Islet precursor cell (in vitro differentiated cells): ENCODE data around the gene SDCCAG8.

Source experiments
- DNase-seq: peaks from one replicate; pipeline ENCODE4 v3.0.0-alpha.2; 2018

Gene SDCCAG8

DNA sequence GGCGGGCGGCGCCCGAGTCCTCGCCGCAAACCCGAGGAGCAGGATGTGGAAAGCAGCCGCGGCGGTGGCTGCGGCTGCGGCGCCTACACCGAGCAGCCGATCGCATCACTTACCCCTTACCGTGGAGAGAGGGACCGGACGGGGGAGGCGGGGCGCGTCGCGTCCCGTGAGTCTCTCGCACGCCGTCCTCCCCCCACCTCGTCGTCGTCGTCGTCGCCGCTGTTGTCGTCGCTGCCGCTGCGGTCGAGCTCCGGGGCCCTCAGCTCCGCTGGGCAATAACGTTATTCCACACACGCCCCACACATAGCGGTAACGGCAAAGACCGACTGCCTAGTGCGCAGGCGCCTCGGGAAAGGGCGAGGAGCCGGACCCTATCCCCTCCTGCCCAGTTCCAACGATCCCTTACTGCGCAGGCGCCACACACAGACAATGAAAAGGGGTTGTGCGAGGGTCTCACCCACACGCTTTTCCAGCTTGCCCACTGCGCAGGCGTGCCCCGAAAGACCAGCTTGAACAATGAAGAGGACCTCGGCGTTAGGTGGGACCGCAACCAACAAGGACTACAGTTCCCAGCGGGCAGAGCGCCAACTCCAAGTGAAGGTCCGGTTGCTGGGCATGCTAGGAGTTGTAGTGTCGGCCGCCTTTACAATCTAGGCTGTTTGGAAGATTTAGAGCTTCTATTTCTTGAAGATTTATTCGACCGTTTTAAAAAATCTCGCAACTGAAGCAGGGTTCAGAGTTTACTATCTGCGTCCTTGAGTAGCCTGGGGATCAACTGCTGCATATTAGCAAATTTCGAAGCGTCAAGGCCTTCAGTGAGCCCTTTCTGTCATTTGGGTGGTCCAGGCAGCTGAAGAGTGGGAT is 682 bp upstream of the SDCCAG8 start, which contains the start of gene CEP170:
TSS of gene CEP170 (minus strand) at position 355 of the 864 bp plus-strand sequence. CDS start 30,001 bp downstream, outside the sequence.
- peak; percentile 100 for DNase-seq

DNA sequence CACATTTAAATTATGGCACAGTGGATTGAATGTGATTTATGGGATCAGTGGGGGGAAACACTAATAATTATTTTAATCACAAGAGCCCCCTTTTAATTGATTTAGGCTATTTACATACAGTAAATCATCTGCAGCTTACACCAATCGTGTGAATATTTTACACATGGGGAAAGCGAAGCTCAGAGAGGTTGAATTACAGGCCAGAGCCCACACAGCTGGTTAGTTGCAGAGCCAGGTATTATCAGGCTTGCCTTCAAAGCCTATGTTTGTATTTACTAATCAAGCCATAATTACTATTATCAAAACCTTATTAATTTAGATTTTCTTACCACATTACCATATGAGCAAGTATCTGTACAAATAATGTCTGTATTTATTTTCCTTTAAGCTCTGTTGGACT is 749 bp downstream of the SDCCAG8 start:
- DNase-seq = no peak

DNA sequence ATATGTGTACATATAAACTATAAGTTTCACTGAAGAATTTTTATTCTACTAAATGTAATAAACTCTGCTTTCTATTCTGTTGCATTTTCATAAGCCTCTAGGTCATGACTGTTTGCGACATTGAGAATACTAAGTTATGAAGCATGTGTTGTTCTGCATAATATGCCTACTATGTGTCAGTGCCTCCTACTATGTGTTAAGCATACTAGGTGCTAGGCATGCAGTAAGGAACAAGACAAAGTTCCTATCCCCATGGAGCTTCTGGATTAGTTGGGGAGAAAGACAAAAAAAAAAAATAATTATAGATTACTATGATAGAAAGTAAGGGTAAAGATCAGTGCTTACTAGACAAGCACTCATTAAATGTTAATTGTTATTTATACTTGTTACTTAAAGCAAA is 1.3 kb downstream of the SDCCAG8 start:
- DNase-seq = no peak

DNA sequence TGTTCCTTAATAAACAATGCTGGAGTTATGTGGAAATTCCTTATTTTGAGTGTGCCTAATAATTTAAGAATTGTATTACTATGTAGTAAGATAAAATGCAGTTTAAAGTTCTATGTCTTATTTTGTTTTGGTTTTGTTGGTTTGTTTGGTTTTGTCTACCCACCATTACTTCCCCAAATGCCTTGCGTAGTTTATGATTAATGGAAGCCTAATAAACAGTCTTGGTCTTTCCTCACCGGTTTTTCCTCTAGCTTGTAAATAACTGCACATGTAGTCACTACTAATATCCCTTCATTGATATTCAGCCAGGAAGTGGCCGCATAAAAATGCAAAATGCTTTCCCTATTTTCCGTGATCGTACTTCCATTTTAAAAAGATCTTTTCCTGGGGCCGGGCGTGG is 2.9 kb downstream of the SDCCAG8 start:
- no peak for DNase-seq

DNA sequence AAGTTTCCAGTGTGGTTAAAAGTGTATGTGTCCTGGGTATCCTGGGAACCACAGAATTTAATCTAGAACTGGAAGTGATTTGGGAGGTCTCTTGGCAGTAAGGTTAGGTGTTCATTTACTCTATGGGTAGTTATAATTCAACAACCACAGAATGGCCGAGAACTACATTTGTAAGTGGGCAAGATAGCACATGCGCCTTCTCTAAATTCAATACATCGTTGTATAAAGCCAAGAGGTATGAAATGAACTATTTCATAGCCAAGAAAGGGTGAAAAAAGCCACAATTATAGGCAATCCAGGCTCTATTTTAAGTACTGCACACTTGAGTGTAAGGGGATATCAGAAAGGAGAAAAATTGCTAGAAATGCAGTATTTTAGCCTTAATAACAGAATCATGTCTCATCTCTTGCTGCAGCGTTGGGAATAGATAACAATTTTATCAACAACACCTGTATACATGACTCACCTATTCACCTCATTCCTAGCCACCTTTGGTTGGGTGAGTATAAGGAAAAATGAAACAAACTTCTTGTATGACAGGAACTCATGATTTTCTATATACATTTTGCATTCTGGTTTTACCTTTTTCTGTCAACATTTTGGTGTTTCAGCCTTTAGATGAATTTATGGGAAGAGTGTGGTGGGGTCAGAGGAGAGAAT is 4.5 kb downstream of the SDCCAG8 start:
- DNase-seq = no peak

DNA sequence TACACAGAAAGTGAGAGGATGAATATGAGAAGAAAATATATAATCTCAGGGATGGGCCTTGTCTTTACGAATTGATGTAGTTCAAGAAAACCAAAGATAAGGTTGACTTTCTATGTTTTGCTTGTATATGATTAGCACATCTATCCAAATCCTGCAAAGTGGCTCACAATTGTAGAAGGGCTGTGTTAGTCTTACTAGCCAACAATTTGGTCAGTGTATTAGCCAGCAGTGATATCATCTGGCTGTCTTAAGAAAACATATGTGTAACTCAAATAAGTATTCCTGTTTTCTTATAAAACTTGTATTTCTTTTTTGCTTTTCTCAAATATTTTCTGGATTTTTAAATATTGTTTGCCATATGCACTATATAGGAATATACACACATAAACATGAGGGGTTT is 5.5 kb downstream of the SDCCAG8 start:
- DNase-seq = no peak

DNA sequence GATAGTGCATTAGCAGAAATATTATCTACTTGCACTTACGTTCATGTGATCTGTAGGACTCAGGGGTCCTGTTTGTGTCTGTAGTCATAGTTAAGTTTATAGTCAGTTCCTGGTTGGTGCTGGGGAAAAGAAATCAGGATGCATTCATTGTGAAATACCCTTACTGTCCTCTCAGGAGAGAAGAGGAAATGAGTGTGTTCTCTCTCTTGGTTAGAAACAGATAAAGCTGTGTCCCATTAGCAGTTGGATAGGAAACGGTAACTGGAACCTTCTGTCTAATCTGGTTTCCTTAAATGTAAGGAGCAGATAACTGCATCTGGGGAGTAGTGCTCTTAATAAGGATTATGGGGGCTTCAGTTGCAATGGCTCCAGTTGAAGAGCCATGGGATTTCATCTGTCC is 8.9 kb downstream of the SDCCAG8 start:
- DNase-seq = no peak

DNA sequence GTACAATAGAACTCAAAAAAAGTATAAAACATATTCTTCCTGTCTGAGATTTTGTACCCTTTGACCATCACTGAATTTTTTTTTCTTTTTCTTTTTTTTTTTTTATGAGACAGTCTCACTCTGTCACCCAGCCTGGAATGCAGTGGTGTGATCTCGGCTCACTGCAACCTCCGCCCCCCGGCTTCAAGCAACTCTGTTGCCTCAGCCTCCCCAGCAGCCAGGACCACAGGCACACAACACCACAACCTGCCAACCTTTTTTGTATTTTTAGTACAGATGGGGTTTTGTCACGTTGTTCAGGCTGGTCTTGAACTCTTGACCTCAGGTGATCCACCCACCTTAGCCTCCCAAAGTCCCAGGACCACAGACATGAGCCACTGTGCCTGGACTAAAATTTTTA is 10.4 kb downstream of the SDCCAG8 start:
- no peak for DNase-seq

DNA sequence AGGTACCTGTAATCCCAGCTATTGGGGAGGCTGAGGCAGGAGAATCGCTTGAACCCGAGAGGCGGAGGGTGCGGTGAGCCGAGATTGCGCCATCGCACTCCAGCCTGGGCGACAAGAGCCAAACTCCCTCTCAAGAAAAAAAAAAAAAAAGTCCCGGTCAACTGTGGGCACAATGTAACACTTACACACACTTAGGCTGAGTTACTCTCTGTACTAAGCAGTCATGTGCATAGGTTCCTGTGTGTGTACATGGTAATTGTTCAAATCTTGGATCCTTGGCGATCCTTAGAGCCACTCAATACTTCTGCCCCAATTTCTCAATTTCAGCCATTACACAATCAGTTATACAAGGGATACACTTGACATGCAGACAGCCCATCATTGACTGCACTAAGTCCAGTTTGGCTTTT is 11.6 kb downstream of the SDCCAG8 start:
- DNase-seq = no peak

DNA sequence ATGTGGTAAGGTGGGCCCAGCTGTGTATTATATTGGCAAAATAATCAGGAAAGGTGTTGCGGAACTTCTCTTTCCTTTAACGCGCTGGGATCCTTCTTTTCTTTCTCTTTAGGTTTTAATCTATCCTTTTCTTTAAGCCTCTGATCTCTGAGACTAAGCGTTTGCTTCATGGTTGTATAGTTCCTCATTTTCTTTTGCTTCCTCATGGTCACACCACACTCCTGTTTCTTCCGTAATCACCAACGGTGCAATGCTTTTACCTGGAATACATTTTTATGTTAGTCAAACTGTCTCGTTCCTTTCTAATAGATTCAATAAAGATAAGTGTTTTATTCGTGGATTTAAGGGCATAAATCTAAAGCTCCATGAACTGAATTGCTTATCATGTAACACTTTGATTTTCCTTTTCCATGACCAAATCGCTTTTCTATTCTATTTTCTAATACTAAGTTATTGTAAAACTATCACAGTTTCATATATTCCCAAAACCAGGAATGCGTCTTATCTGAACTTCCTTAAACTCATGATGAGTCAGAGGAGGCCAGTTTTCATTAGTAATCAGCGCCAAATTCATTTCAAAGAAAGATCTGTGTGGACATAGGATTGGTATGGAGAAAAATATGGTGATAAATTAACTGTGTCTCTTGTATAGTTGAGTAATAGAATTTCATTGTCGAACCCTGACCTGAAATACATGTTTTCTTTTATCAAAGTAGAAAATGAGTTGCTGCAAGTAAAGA is 12.2 kb downstream of the SDCCAG8 start:
- no peak for DNase-seq

DNA sequence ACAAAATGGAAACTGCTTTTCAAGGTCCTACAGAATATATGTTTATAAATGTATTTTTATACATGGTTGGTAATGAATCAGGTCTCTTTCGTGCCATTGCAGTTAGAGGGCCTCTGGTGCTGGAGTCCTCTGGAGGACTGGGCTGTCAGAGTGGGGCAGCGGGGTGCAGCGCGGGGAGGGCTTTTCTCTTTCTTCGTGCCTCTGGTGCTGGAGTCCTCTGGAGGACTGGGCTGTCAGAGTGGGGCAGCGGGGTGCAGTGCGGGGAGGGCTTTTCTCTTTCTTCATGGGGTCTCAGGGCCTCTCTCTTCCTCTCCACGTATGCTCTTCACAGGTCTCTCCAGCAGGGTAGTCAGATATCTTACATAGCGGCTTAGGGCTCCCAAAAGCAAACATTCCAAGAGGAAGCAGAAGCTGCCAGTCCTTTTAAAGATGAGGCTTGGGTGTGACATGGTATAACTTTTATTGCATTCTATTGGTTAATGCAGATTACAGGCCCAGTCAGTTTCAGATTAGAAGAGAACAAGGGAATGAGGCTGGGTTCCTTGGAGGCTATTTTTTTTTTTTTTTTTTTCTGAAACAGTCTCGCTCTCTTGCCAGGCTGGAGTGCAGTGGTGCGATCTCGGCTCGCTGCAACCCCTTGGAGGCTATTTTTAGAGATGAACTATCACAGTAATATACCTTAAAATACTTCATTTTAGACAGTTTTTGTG is 13.1 kb downstream of the SDCCAG8 start:
- DNase-seq = peak; percentile 54

DNA sequence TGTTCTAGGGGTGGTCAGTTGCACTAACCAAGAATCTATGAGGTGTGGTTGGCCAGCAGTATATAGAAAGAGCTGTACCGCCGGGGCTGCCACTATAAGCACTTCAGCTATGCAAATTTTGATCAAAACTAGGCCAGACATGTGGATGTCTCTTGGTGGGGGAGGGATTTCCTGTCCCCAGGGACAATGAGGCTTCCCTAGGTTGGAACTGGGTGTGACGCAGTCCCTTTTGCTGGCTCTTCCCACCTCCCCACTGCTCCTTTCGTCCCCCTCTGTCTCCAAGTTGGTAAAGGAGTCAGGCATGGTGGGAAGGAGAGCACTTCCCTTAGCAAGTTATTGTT is 13.6 kb downstream of the SDCCAG8 start:
- no peak for DNase-seq

DNA sequence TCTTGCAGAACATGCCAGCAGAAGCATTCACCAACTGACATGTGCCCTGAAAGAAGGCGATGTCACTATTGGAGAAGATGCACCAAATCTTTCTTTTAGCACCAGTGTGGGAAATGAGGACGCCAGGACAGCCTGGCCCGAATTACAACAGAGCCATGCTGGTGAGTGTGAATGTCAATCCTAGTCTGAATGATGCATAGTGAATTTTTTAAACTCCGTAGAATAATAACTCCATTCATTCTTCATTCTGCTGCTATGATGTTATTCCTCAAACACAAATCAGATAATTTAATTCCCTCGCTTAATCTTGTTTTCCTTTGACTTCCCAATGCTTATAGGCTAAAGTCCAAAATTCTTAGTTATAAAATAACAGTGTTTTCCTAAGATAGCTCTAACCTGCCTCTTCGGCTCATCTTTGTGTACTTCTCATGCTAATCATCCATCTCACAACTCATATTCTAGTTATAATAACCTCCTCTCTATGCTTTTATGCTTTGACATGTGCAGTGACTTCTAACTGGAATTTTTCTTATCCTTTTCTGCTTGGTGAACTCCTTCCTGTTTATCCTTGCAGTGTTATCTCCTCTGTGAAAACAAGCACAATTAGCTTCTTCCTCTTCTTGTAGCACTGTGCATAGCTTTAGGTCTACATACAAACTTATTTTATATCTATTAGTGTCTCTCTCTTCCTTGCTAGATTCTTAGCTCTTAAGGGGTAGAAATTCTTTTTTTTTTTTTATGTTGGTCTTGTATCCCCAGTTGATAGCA is 14.4 kb downstream of the SDCCAG8 start:
- no peak for DNase-seq

DNA sequence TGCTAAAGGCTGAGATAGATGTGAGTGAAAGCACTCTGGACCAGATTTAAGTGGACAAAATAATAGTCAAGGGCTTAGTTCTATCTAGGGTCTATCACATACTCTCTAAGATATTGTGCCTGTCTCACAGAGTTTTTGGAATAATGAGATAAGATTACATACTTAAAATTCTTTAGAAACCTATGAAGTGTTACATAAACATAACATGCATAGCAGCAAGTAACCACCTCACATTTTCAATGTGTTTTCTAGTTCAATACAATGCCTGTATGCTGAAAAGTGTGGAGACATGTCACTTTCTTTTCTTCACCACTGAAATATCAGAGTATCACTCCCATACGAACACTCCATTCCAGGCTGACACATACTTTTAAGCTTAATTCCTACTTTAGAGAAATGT is 16.2 kb downstream of the SDCCAG8 start:
- DNase-seq = no peak

DNA sequence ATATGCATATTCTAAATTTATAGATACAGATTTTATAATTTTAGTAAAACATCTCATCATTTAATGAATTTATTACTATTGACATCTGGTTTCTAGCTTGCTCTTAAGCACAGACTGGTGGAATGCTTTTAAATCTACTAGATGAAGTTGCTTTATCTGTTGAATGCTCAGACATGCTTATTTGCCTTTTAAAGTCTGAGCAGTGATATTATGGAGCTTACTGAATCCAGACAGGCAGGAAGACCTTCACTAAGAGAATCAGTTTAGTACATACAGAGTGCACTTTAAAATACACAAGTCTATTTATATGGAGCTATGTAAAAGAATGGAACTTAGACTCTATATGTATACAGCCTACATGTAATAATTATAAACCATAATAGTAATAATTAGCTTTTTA is 16.6 kb downstream of the SDCCAG8 start:
- no peak for DNase-seq

DNA sequence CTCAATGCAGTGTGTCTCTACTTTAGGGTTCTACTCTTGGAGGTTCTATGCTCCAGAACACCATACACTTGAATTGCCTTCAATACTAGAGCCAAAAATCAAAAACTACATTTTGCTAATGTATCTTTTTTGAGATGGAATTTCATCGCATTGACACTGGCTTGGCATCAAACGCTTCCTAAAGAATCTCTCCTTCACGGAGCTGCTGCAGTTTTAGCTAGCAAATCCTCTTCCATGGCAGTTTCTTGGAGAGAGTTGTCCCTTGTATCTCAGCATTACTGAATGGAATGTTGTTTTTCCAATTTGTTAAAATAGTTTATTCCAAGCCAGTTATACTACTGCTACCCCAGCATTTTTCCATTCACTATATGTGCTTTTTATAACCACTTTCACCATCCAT is 17.7 kb downstream of the SDCCAG8 start:
- no peak for DNase-seq

DNA sequence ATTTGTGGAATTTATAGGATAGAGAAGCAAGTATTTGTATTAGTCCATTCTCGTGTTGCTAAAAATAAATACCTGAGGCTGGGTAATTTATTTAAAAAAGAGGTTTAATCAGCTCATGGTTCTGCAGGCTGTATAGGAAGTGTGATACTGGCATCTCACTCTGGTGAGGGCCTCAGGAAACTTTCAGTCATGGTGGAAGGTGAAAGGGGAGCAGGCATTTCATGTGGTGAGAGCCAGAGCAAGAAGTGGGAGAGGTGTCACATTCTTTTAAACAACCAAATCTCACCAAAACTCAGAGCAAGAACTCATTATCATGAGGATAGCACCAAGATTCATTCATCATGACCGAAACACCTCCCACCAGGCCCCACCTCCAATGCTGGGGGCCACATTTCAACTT is 18.1 kb downstream of the SDCCAG8 start:
- no peak for DNase-seq

DNA sequence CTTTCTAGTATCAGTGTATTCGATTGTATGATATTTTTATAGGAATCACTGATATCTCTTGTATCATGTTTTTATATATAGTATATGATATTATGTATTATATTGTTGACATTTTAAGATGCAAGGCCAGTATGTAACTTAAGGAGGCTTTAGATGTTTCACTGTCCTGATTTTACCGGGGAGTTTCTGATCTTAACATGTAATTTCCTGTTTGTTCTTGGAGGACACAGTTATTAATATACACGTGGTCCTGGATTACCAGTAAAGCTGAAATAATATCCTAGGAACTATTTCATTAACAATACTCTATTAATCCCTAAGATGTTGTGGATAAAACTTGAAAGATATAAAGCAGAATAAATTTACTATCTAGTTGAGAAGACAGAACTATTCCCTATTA is 19.5 kb downstream of the SDCCAG8 start:
- DNase-seq = no peak

DNA sequence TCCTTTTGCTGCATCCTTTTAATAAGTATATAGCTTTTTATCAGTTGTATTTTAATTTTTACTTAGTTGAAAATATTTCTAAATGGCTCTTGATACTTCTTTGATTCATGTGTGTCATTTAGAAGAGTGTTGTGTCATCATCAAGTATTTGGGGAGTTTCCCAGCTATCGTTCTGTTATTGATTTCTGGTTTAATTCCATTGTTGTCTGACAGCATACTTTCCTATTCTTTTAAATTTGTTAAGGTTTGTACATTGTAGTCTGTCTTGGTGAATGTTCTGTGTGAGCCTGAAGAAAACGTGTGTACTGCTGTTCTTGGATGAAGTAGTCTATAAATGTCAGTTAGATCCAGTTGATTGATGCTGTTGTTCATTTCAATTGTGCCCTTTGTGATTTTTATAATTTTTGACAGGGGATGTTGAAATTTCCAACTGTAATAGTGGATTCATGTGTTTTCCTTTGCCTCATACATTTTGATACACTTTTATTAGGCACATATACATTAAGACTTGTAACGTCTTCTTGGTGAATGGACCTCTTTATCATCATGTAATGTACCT is 24.8 kb downstream of the SDCCAG8 start:
- DNase-seq = no peak

DNA sequence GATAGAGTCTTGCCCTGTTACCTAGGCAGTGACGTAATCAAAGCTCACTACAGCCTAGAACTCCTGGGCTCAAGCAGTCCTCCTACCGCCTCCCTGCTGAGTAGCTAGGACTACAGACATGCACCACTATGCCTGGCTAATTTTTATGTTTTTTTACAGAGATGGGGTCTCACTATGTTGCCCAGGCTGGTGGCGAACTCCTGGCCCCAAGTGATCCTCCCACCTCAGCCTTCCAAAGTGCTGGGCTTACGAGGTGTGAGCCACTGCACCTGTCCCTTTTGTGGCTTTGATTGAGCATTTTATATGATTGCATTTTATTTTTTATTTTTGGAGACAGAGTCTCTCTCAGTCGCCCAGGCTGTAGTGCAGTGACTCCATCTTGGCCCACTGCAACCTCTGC is 25.8 kb downstream of the SDCCAG8 start:
- no peak for DNase-seq

DNA sequence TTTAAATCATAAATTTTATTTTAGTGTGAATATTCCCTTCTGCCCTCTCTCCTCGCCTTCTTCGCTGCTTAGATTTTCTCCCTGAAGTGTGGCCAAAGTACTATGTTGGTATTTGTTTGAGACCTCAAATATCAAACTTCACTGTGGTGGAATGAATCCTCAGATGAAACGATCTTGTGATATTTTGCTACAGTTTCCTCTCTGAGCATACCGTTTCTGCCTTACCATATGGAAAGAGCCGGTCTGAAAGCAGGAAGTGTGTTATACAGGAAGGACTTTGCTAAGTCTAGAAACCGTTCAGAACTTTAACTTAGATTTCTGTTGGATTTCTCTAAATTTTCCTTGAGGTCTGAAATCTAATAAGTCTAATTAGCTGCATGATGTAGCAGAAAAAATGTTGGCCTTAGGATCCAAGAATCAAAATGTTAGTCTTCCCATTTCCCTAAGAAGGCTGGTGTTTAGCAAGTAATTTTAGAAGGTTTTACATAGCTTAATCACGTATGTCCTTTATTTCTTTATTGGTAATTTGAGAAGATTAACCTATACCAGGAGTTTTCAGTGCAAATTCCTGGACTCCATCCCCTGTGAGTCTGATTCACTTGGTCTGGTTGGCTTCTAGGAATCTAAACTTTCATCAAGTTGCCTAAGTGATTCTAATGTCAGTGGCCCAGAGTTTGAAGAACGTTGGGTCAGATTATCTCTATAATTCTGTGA is 30.7 kb downstream of the SDCCAG8 start:
- DNase-seq = no peak

DNA sequence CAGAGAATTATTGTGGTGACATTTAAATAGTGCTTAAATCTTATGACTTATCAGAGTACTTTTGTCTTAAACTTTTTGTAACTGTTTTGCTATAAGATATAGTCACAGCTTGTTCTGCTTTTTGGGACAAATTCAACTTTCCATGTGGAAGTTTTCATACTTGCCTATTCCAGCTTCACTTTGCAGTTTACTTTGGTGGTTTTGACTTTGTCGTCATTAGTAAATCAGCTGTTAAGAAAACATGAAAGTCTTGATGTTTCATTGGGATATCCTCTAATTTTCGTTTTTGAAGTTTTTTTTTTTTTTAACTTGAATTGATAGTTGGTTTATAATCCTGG is 31.3 kb downstream of the SDCCAG8 start:
- no peak for DNase-seq
